ENCODE data around the gene BARX2. TPM values are rescaled to one million over a fixed set of nuclear protein-coding genes. Genes with fewer than 3 reads are reported as not detected.

Gene BARX2
- total and polyA plus RNA-seq, 2 donors (not counting 3 experiments of a cell fraction or from before 2014, with no cell fraction given): not detected

- H4K20me1 ChIP-seq (replicated peaks; ENCODE audit: control insufficient read depth, extremely low read depth, insufficient read depth, low read length): no peaks in the 10 kb centered on the region
- intact Hi-C loops (cut with micrococcal nuclease): no loop called here
- peaks cover 71 to 94% of the 10 kb centered on the region in 2 experiments for H3K27me3 ChIP-seq (ENCODE audit: control insufficient read depth in 2 of 2, insufficient read depth in 2 of 2, low read length in 2 of 2)
- H3K9me1 ChIP-seq (replicated peaks; ENCODE audit: control insufficient read depth, extremely low read depth, insufficient read depth, low read length): no peaks in the 10 kb centered on the region
- BruUV-seq (replicated peaks): no TSS peak
- ChIA-PET POLR2A (no interaction called here), CTCF (interaction anchor here (2.6 kb wide), 1 partner anchor 378 kb away, joined by 8 read pairs; no protein-coding TSS in a partner anchor)
- peaks cover 9% of the 10 kb centered on the region for H3K4me1 ChIP-seq (ENCODE audit: control insufficient read depth, extremely low read depth, insufficient read depth, low read length)
- TF ChIP-seq FOS (IDR thresholded peaks at IDR 0.05; ENCODE audit: borderline replicate concordance, insufficient read depth, low read length): no peak
- peak; percentile 99 for TF ChIP-seq EZH2 (IDR thresholded peaks at IDR 0.05; ENCODE audit: borderline replicate concordance, low read depth, low read length, severe bottlenecking)
- TF ChIP-seq MAX (IDR thresholded peaks at IDR 0.05; ENCODE audit: insufficient read depth, insufficient read length): no peak
- H3K4me3 ChIP-seq (replicated peaks in 1 of 3; ENCODE audit: insufficient read depth in 1 of 3, low read depth in 1 of 3, low read length in 3 of 3): no peak overlapping the region
- no peak overlapping the region for H3K27ac ChIP-seq (ENCODE audit: insufficient read depth, low read depth, low read length)
- H3K4me2 ChIP-seq (ENCODE audit: insufficient read depth, low read length): peak overlapping the region; percentile 14
- dilution Hi-C loops (cut with MboI; ENCODE audit: extremely low pct_ligation_motif_present, low sequenced_read_pairs): no loop called here
- no peak overlapping the region for H2AFZ ChIP-seq (ENCODE audit: low read depth, low read length)
- H3K36me3 ChIP-seq (ENCODE audit: control insufficient read depth in 2 of 2, extremely low read depth in 1 of 2, insufficient read depth in 2 of 2, low read length in 2 of 2): no peaks in the 10 kb centered on the region
- H3K79me2 ChIP-seq (ENCODE audit: control insufficient read depth, insufficient read depth, low read length): no peaks in the 10 kb centered on the region
- DNase-seq (ENCODE audit: low read depth, low spot score): no peak
- no peak overlapping the region for H3K9ac ChIP-seq (replicated peaks; ENCODE audit: extremely low read depth, insufficient read depth, low read length)
- H3K9me3 ChIP-seq (replicated peaks; ENCODE audit: control insufficient read depth, insufficient read depth, low read length): no peaks in the 10 kb centered on the region
- peak; percentile 4 for FAIRE-seq
Measured at GRCh38 chr11:129372609-129373488, 2.8 kb upstream of the BARX2 start.

GRCh38 chr11:129373489-129373953, 2.1 kb upstream of the BARX2 start:
- DNase-seq (ENCODE audit: low read depth, low spot score) (no peak), FAIRE-seq (no peak)
- peaks cover 9% of the 10 kb centered on the region for H3K4me1 ChIP-seq (ENCODE audit: control insufficient read depth, extremely low read depth, insufficient read depth, low read length)
- H3K4me3 ChIP-seq (replicated peaks in 1 of 3; ENCODE audit: insufficient read depth in 1 of 3, low read depth in 1 of 3, low read length in 3 of 3): no peak overlapping the region
- H3K9me1 ChIP-seq (replicated peaks; ENCODE audit: control insufficient read depth, extremely low read depth, insufficient read depth, low read length): no peaks in the 10 kb centered on the region
- H2AFZ ChIP-seq (ENCODE audit: low read depth, low read length): no peak overlapping the region
- CTCF ChIA-PET: interaction anchor here (2.6 kb wide), 1 partner anchor 377 kb away, joined by 8 read pairs; no protein-coding TSS in a partner anchor
- intact Hi-C loops (cut with micrococcal nuclease) (no loop called here), dilution Hi-C loops (cut with MboI; ENCODE audit: extremely low pct_ligation_motif_present, low sequenced_read_pairs) (no loop called here)
- TF ChIP-seq MYC (IDR thresholded peaks at IDR 0.05; ENCODE audit: low read depth, low read length) (no peak), CTCF (IDR thresholded peaks at IDR 0.05; ENCODE audit: extremely low read depth in 1 of 2, insufficient read depth in 1 of 2, low read depth in 1 of 2, low read length in 2 of 2) (no peak), JUN (IDR thresholded peaks at IDR 0.05; ENCODE audit: borderline replicate concordance, insufficient read depth, insufficient read length, low read depth) (no peak), POLR2AphosphoS5 (IDR thresholded peaks at IDR 0.05; ENCODE audit: insufficient read depth, low read depth, low read length) (no peak), GATA2 (IDR thresholded peaks at IDR 0.05; ENCODE audit: insufficient read depth, insufficient read length, low read depth, low read length) (no peak), EZH2 (IDR thresholded peaks at IDR 0.05; ENCODE audit: borderline replicate concordance, low read depth, low read length, severe bottlenecking) (no peak), POLR2A (IDR thresholded peaks at IDR 0.05; ENCODE audit: low read depth, low read length) (no peak), MAX (IDR thresholded peaks at IDR 0.05; ENCODE audit: insufficient read depth, insufficient read length) (no peak)
- no peaks in the 10 kb centered on the region for H3K79me2 ChIP-seq (ENCODE audit: control insufficient read depth, insufficient read depth, low read length)
- no peak overlapping the region for H3K27ac ChIP-seq (ENCODE audit: insufficient read depth, low read depth, low read length)
- no peaks in the 10 kb centered on the region for H3K36me3 ChIP-seq (ENCODE audit: control insufficient read depth in 2 of 2, extremely low read depth in 1 of 2, insufficient read depth in 2 of 2, low read length in 2 of 2)
- BruUV-seq (replicated peaks): no TSS peak
- H3K27me3 ChIP-seq (ENCODE audit: control insufficient read depth in 2 of 2, insufficient read depth in 2 of 2, low read length in 2 of 2): peaks cover 72 to 93% of the 10 kb centered on the region in 2 experiments
- POLR2A ChIA-PET: no interaction called here
- peak overlapping the region; percentile 14 for H3K4me2 ChIP-seq (ENCODE audit: insufficient read depth, low read length)
- H3K9ac ChIP-seq (replicated peaks; ENCODE audit: extremely low read depth, insufficient read depth, low read length): no peak overlapping the region
- no peaks in the 10 kb centered on the region for H4K20me1 ChIP-seq (replicated peaks; ENCODE audit: control insufficient read depth, extremely low read depth, insufficient read depth, low read length)
- no peaks in the 10 kb centered on the region for H3K9me3 ChIP-seq (replicated peaks; ENCODE audit: control insufficient read depth, insufficient read depth, low read length)

Measured in endothelial cell of umbilical vein (primary cell).